Midbrain (tissue), 1 donor: Measurements from ENCODE around the gene MACROH2A1.

Experiments
- DNase-seq: peaks from one replicate; lab custom pipeline; 2025; lab: John Stamatoyannopoulos, UW

Gene MACROH2A1

DNA sequence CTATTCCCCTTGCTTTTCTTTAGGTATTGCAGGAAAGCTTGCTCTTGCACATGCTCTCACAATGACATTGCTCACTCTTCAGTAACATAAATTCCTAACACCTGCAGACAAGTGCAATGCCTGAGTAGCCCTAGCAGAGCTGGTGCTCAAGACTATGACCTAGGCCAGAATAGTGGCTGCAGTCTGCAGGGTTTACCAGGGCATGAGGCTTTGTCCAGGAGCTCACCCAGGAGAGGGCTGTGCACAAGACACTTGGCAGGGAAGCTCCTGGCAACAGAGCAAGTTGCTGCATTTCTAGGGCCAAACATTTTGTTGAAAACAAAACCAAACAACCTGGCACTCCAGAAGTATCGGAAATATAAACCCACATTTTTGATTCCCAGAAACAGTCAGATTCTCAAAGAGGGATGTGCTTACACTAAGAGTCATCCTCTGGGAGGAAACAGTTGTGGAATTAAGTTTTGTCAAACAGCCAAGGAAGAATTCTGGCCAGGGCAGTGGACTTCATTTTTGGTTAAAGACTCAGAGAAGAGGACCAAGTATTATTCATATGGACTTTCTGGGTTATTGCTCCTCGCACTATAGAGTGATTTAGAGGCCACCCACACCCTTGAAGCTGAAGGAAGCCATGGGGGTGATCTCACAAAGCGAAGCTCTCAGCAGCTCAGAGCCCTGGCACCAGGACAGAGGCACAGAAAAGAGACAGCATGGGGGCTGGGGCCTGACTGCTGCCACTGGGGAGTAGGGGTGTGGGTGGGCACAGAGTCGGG lies 44.9 kb downstream of the MACROH2A1 start:
- DNase-seq: peak; percentile 2

DNA sequence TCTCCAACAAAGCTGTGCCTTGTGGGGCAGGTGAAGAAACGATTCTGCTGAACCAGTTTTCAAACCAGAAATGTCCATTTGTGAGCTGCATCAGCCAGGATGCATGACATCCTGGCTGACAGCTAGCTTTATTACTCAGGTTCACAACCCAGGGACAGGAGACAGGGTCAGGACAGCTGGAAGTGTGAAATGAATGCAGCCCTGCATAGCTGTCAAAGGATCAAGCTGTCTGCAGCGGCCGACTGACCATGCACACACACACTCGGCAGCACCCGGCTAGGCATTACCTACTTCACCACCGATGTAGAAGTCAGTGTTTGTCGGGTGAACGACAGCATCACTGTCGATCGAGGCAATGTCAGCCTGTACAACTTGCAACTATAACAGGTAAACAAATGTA lies 48.5 kb downstream of the MACROH2A1 start:
- DNase-seq: no peak

DNA sequence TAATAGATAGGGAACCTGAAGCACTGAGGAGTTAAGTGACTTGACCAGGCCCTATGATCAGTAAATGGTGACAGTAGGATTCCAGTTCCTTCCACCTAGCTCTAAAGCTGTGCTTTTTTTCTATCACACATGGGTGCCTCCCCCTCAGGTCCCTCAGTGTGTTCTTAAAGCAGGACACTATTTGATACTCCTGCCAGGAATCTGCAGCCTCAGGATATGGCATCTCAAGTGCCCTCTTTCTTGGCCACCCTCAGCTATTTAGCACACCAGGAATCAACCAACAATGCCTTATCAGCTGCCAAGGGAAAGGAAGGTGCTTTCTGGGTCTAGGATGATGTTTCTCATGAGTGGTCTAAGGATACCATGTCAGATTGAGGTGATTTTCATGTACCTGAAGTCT lies 49.1 kb downstream of the MACROH2A1 start:
- no peak for DNase-seq

DNA sequence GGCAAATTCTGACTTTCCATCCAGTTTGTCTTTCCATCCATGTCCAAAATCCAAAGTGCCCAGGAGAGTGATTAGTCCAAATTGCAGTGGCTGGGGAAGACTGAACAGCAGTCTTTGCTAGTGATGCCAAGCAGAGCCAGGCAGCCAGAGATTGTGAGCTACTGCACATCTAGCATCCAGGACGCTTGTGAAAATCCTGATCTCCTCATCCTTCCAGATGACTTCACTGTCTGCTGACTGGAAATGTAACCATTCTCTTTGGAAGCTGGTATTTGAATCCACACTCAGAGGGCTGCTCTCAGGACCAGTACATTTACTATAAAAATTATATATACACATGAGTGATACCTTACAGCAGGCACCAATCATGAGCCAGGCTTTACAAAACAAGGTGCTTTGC lies 49.6 kb downstream of the MACROH2A1 start:
- DNase-seq: no peak

GRCh38 chr5:135348918-135349317 lies 50.1 kb downstream of the MACROH2A1 start:
- no peak for DNase-seq

DNA sequence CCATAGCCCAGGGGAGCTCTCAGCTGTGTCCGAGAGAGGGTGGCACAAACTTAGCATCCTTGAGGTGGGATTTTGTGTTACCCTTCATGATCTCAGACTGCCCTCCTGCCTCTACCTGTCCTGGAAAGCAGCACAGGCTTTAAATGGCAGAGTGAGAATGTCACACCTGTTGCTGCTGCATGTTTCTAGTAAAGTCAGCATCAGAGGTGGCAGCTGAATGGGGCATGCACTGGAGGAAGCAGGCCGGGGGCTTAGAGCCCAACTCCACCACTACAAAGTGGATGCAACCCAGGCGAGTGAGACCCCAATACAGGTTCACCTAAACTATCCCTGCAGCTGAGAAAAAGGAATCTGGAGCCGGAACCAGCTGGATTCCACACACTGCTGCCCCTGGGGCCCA lies 51.6 kb downstream of the MACROH2A1 start:
- DNase-seq: no peak

GRCh38 chr5:135345956-135346731 lies 52.9 kb downstream of the MACROH2A1 start:
- no peak for DNase-seq

DNA sequence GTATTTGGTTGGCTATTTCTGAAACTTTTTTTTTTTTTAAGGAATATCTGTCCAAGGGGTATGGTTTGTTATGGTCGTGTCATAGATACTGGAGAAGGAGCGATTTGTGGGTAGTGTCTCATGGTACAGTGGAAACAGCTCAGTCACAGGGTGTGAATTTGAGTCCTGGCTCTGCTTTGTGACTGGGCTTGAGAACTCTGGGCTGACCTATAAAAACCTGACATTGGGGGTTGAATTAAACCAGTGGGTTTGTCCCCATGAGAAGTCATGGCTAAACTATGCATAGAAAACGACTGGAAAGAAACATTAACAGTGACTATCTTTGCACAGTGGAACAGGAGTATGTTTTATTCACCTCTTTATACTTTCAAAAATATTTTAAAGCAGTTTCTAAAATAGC lies 54.7 kb downstream of the MACROH2A1 start:
- no peak for DNase-seq

GRCh38 chr5:135343413-135343812 lies 55.6 kb downstream of the MACROH2A1 start:
- no peak for DNase-seq

GRCh38 chr5:135342551-135342875 lies 56.5 kb downstream of the MACROH2A1 start:
- DNase-seq: no peak

DNA sequence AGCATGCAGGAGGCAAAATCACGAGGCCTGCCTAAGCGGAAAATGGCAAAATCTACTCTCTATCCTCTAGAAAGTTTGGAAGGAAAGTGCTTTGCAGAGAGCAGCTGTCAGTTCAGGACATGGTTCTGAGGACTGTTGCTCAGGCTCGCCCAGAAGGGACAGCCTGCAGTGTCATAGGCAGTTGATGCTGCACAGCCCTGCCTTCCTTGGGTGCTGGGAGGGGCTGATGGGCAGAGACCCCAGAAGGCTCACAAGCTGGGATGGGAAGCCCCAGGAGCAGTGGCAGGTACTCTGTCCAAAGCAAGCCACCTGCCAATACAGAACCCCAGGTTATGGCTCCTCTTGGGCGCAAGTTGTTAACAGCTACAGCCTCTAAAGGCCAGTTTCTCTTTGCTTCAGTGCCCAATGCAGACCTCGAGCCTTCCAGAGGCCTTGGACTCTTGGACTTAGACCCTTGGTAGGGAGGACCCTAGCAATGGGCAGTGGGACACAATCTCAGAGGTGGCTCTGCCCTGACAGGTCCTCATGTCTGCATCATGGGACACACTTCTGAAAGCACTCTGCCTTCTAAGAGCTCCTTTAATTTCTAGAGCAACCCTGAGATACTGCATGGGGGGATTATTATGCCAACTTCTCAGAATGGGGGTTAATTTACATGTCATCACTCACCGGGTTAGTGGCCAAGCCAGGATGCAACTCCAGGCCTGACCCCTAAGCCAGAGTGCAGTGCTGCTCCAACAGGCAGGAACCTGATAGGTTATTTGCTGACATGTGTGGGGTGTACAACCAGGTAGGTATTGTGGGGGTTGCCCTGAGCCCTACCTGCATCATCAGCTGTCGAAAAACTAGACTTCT lies 57.1 kb downstream of the MACROH2A1 start:
- DNase-seq: no peak

DNA sequence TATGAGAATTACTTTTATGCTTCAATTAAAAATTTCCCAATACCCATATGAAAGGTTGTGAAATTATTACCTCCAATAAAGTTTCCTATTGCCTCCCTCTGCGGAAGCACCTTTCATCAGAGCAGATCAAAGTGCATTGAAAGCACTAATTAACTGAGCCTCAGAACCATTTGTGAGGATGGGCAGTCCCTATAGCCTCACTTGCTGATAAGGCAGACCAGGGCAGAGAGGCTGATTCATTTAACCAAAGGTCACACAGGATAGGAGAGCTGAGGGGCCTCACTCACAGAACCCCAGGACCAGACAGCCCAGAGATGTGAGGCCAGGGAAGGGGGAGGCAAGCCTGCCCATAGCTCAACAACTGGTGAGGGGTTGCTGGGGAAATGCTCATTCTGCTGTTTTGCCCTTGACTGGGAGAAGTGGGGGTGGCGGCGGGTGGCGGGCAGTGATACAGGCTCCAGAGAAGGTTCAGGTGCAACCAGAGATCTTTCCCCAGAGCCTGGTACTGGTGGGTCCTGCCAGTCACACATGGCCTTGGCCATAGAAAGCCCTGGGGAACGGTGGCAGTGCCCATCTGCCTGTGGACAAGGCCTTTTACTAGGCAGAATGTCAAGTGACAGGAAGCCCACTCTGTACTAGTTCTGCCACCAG lies 57.9 kb downstream of the MACROH2A1 start:
- DNase-seq: no peak

DNA sequence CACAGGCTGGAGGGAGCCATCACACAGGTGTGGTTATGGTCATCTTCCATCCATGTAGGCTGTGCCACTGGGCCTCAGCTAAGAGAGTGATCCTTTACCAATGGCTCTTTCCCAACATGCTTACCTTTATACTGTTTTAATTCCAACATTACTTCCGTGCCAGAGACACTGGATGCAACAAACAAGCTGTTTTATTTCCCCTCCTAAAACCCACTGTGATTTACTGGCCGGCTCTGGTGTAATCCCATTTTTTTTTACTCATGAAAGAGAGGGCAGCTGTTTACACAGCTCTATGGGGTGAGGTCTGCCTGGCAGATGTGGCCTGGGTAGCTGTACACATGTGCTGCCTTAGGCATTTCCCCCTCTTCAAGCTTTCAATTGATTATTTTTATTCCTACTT lies 58.5 kb downstream of the MACROH2A1 start:
- no peak for DNase-seq

- DNase-seq: no peak
Measured at GRCh38 chr5:135339623-135340022, 59.4 kb downstream of the MACROH2A1 start.

GRCh38 chr5:135339189-135339588 lies 59.8 kb downstream of the MACROH2A1 start:
- DNase-seq: no peak

- peak; percentile 38 for DNase-seq
Measured at GRCh38 chr5:135337064-135337463, 62.0 kb downstream of the MACROH2A1 start.

DNA sequence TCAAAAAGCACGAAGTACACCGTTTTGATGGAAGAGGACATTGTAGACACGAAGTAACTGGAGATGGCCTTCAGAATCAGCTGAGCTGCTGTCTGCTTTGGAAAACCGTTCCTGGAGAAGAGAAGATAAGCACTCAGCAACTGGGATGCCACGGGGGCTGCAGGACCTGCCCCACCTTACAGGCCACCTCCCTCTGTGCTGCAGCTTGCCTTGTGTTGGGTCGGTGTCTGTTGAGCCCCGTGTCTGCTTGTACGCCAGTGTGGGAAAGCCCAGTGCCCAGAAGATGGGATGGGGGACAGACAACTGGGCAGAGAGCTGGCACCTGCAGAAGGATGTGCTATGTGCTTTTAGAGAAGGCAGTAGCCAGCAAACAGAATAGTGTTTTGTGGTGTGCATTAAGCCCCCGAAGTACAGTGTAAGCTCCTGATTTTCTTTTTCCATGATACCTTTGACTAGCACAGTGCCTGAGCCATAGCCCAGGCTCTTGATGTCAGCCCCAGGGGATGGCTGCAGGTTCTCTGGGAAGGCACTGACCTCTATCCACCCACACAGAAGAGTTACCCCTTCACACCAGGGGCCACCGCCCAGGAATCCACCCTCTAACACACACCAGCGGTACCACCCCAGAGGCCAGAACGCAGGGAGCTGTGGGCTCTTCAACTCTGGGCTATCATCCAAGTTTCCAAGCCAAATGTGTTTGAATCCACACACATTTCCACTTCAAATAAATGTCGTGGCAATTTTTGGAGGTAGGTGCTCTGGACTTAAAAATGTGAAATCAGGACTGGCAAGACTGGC lies 63.8 kb downstream of the MACROH2A1 start:
- no peak for DNase-seq

DNA sequence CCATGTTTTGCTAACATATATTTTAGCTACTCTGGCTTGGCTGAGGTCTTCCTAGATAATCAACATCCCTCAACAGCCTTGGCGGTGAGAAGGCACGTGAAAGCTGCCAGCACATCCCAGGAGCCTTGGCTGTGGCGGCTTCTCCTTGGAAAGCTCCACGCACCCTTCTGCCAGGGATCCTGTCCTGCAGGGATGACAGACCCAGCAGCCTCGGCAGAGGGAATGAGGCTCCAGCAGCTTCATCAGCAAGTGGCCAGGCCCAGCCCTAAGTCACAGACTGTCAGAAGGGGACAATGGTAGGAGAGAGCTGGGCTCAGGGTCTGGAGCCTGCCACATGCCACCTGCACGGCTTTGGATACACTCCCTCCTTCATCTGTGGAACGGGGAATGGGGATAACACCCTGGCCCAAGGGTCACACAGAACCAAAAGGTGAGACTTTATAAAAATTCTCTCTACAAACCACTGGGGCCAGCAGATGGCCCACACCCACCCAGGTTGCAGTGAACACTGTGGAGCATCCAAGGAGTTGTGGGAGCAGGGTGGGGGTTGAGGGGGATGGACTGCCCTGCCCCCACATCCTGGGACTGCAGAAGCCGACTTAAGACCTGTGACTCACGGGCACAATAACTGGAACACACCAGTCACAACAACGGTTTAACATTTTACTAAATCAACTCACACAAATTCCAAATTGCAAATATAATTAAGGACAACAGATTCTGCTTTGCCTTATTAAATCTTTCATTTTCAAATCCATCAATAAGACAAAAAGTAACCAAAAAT lies 65.1 kb downstream of the MACROH2A1 start:
- peak; percentile 1 for DNase-seq

- DNase-seq: peak; percentile 49
Measured at GRCh38 chr5:135332519-135333150, 66.4 kb downstream of the MACROH2A1 start.

DNA sequence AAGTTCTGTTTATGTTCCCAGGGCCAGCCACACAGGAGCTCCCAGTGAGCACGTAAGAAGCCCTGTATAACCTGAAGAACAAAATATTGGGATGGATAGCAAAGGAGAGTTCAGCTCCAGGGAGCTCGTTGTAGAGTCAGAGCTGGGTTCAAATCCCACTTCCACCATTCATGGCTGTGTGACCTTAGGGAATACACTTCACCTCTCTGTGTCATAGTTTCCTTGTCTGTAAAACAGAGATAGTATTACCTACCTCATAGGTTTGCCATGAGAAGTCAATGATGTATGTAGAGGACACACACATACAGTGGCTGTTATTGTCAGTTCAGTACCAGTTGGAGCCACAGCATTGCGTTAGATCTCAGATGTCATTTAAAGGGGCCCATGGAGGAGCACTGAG lies 67.4 kb downstream of the MACROH2A1 start:
- no peak for DNase-seq
